HTERT RPE-1 (cell line): ENCODE measurements around the gene CSNK1E.

ENCODE experiments used
- in situ Hi-C: fragments of 300-500 bp; cut with MboI; formaldehyde crosslinking; loops from 4 replicates; pipeline ENCODE4 v1.14.3; 2020; ENCODE audit warnings: low sequenced_read_pairs

Gene CSNK1E

DNA sequence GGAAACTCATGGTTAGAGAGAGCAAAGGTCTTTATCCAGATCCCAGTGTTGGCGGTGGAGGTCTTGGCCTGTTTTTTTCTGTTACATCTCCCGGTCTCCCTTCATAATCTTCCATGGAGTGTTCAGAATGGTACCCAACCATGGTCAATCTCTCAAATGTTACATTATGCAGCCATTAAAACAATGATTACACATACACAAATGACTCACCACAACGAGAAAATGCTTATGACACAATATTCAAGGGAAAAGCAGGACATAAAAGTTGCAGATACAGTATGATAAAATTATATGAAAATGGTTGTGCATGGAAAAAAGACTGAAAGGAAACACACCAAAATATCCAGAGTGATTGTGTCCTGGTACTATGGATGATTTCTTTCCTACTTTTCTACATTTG lies 17.8 kb upstream of the CSNK1E start:
- in situ Hi-C loops = no loop called here

- in situ Hi-C loops = no loop called here
These were observed 10.6 kb upstream of the CSNK1E start for GRCh38 chr22:38327805-38328204.

GRCh38 chr22:38327396-38327795 lies 10.2 kb upstream of the CSNK1E start:
- in situ Hi-C loops = no loop called here

- in situ Hi-C loops = no loop called here
These were observed 8.4 kb upstream of the CSNK1E start for GRCh38 chr22:38325587-38325986.

- in situ Hi-C loops = no loop called here
These were observed 3.6 kb upstream of the CSNK1E start for GRCh38 chr22:38320605-38321402.

DNA sequence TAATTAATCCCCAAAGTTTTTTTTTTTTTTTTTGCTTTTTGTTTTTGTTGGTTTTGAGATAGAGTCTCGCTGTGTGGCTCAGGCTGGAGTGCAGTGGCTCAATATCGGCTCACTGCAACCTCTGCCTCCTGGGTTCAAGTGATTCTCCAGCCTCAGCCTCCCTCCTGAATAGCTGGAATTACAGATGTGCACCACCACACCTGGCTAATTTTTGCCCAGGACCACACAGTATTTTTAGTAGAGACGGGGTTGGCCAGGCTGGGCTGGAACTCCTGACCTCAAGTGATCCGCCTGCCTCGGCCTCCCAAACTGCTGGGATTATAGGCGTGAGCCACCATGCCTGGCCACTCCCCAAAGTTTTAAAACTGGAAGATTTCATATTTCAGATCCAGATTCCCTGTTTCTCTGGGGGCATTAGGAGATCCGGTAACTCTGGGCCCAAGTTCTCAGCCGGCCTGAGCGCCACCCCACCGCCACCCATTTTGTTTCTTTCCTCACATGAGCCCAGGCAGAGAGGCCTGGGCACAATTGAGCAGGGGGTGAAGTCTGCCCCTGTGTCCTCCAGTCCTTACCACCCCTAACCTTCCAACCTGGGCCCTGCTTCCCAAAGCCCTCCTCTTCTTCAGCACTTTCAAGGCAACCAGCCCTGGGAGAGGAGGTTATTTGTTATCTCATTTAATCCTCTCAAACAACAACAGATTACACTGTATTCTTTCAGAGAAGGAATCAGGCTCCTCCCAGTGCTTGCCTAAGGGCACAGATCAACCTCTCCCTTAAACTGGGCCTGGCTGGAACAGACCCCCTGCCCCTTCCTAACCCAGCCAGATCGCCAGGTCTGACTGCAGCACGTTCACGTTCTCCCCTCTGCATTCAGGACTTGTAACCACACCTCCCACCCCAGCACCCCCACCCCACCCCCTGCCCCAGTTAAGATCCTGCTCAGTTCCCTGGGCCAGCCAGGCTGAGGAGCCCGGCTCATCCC lies 1.9 kb upstream of the CSNK1E start:
- in situ Hi-C loops = no loop called here

DNA sequence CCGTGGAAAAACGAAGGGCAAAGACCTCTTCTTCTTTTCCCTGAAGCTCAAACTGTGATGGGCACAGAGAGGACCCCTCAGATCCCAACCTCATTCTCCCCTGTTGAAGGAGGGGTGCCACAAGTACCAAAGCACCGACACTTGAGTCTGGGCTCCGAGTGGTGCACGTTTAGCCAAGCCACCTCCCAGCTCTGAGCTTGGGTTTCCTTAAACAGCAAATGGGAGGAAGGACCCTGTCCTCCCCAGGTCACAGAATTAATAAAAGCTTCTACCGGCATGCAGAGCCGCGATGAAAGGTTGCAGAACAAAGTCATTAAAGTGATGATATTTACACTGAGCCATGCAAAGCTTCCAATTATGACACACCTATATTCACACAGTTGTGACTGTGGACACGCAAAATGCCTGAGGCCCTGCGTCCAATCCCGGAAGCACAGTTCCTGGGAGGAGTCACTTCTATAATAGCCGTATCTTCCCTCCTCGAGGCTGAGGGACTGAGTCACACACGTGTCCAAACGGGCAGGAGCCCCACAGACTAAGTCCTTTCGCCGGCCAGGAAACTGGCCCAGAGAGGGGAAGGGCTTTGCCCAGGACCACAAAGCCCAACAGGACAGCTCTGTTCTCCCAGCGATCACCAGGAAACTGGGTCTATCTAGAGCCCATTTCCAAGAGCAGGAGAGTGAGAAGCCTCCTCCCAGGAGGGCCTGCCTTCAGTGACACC lies 922 bp upstream of the CSNK1E start:
- in situ Hi-C loops = no loop called here

- in situ Hi-C loops = no loop called here
These were observed 690 bp downstream of the CSNK1E start for GRCh38 chr22:38316364-38317121.

- in situ Hi-C loops = no loop called here
These were observed 1.3 kb downstream of the CSNK1E start for GRCh38 chr22:38315823-38316363.

DNA sequence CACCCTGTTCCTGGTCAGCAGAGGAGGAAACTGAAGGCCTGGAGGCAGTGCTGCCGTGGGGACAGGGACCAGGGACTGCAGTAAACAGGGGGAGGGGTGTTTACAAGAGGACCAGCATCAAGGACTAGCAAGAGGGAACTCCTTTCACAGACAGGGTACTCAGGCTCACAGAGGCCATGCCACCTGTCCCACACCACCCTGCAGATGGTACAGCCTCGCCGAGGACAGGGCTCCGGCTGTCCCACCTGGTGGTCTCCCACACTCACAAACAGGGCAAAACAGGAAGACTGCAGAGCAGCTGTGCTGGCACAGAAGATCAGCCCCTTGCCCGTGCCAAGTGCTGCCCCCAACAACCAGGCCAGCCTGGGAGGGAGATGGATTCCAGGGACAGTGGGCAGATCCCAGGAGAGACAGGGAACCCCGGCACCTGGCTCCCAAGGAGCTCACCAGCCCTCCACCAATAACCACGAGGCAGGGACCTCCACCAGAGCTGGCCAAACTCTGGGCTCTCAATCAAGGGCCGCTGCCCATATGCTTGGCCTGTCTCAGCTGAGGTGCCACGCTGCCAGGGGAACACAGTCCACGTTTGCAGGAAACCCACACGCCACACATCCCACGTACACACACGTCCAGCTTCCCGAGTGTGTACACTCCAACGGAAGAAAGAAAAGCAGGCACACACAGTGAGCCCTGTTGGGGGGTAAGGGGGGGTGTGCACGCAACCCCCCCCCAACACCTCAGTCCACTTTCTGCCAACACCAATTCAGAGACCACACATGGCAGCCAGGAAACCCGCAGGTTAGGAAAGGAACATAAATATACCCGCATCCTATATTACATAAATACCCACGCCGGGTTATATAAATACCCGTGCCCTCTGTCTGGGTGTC lies 2.1 kb downstream of the CSNK1E start:
- in situ Hi-C loops = no loop called here

- in situ Hi-C loops = no loop called here
These were observed 2.9 kb downstream of the CSNK1E start for GRCh38 chr22:38314051-38314932.

DNA sequence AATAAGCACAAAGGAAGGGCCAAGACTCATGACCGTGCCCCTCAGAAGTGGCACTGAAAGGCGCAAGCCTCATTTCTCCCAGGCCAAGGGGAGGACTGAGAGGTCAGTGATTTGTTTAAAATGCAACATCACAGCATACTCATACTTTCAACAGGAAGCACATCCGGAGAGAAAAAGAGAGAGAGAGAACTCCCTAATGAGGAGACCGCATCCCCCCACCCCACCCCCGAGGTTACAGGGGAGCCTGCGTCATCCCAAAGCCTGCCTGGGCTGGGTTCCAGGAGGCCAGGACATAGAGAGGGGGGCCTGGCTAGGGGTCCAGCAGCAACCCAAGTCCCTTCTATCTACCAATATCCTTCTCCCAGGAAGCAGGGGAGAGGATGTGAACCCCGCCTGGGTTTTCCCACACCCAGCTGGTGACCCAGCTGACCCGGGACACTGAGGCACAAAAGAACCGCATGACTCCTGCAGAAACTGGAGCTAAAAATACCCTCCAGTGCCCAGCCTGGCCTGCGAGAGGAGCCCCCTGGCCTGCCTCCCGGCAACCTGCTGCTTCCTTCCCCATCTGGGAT lies 3.8 kb downstream of the CSNK1E start:
- in situ Hi-C loops = no loop called here

DNA sequence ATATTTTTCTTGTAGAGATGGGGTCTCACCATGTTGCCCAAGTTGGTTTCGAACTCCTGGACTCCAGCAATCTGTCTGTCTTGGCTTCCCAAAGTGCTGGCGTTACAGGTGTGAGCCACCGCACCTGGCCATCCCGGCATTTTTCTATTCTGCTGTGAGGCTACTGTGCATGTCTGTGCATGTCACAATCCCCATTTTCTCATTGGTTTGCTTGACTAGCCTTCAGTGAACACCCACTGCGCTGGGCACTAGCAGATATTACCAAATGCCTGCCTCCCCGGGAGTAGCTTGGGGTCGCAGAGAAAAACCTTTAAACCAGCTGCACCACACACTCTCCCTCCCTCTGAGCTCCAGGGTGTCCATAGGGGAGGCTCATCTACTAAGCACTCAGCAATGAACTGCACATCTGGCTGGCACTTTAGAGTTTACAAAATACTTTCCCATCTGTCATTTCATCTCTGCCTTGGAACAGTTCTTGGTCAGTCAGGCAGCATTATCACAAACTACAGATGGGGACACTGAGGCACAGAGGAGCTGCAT lies 4.9 kb downstream of the CSNK1E start:
- in situ Hi-C loops = no loop called here

GRCh38 chr22:38311323-38311620 lies 6.0 kb downstream of the CSNK1E start:
- in situ Hi-C loops = no loop called here

DNA sequence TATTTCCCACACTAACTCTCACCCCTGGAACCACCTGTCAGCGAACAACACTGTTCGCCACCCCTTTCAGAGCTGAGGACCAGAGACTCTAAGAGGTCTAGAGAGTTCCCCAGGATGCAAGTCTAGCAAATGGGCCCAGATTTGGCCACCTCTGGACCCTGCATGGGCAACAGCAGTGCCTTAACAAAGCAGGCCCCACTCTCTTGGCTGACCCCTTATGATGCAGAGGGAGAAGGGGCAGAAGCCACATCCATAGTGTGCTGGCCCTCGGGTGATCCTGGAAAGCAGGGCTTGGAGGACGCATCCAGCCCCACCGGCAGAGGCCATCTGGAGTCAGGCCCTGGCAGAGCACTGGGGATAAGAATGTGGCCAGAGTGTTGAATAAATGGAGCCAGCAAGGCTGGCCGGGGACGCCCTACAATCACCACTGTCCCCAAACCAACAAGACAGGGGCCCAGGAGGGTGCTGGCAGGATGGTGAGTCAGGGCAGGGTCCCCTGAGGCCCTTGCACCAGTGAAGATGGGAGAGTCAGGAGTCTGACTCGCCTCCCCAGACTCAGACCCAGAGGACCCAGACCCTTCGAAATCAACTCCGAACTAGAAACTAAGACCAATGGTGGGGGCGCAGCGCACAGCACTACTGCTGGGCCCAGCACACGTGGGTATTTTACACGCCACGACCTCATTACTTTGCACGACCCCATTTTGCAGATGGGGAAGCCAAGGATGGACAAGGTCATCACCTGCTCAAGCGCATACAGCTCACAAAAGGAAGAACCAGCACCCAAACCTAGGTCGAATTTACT lies 6.5 kb downstream of the CSNK1E start:
- in situ Hi-C loops = no loop called here

DNA sequence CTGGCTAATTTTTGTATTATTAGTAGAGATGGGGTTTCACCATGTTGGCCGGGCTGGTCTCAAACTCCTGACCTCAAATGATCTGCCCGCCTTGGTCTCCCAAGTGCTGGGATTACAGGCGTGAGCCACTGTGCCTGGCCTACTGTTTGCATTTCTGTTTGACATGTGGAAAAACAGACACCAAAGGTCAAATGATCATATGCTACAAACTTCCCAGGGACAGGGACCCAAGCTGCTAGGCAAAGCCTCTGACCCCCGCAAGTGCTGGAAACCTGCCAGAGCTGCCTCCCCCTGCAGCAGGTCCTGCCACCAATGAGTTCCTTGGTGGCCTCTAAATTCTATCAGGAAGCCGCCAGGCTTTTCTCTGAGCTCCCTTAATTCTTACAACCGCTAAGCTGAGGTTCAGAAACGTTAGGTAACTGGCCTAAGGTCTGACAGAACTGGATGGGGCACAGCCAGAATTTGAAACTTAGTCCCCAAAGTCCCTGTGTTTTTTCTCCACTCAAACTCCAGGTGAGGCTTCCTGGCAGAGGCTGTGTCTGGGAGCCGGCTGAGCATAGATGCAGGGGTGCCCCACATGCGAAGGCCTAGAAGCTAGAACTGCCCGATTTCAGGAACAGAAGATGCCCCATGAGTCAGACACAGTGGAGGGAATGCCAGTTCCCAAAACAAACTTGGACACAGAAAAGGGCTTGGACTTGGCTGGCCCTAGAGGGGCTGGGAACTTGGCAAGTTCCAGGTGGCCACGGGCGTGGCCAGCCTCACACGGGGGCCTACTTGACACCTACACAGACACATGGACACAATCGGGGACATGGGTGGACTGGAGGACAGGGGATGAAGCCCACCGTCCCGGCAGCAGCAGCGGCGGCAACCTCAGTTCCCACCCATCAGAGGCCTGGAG lies 7.4 kb downstream of the CSNK1E start:
- in situ Hi-C loops = no loop called here
